K562 (cell line): ENCODE results near the gene RNF103. TPM values are rescaled to one million over a fixed set of nuclear protein-coding genes. Genes with fewer than 3 reads are reported as not detected.

Experiments used
- HDGF ChIP-seq: fragments of 450-650 bp; IDR thresholded peaks from 2 replicates; pipeline ENCODE4 v1.6.1; 2016
- KLF1 ChIP-seq: fragments of 450-650 bp; IDR thresholded peaks from 2 replicates; pipeline ENCODE4 v1.6.1; 2016; ENCODE audit warnings: missing genetic modification characterization, missing compliant biosample characterization
- POLR2AphosphoS2 ChIP-seq: IDR thresholded peaks from 2 replicates; pipeline ENCODE4 v1.6.1; 2012; ENCODE audit warnings: low read length, improper control_type of control experiment
- TEAD1 ChIP-seq, 2 experiments: fragments of 450-650 bp in 1 of 2; sonication (generic) in 1 of 2; formaldehyde crosslinking; IDR thresholded peaks; 2 replicates each; pipeline versions ENCODE4 v1.4.0 to v1.8.0; 2020 to 2022; ENCODE audit warnings: mild to moderate bottlenecking in 2 of 2, missing genetic modification reagents in 1 of 2
- ZBTB9 ChIP-seq: fragments of 450-650 bp; formaldehyde crosslinking; IDR thresholded peaks from 2 replicates; pipeline ENCODE4 v1.4.0; 2020; ENCODE audit warnings: mild to moderate bottlenecking, moderate library complexity
- ZNF274 ChIP-seq: IDR thresholded peaks from 2 replicates; pipeline ENCODE4 v1.6.1; 2011; ENCODE audit warnings: low read depth, mild to moderate bottlenecking, low read length, moderate library complexity, borderline replicate concordance
- polyA plus RNA-seq, 8 experiments: library from polyadenylated mRNA; depleted of rRNA in 4 of 8; stranded (reverse) in 5 of 8; unstranded in 3 of 8; fragments of >200 nt; fragmentation: Nextera tagmentation in 2 of 8; fragmentation: Illumina TruSeq in 1 of 8; extraction: Ambion mirVana in 2 of 8; extraction: Trizol in 1 of 8; gene quantifications; 2 replicates each; pipeline versions ENCODE4 v1.2.1 to v1.2.3, GENCODE V29; 2011 to 2014; ENCODE audit warnings: inconsistent platforms in 1 of 8, missing spikeins in 1 of 8
- total RNA-seq, 7 experiments: library from RNA; depleted of rRNA in 6 of 7; stranded (reverse); fragments of >200 nt in 6 of 7; fragmentation: Illumina TruSeq in 2 of 7; extraction: Trizol in 2 of 7; gene quantifications; 2 replicates each; pipeline versions ENCODE4 v1.2.1 to v1.2.3, GENCODE V29; 2011 to 2021; ENCODE audit warnings: low replicate concordance in 1 of 7
- TF ChIP-seq, protein P1 (sequence below), 2 experiments: fragments of 450-650 bp in 1 of 2; sonication (generic) in 1 of 2; formaldehyde crosslinking; conservative IDR thresholded peaks; 2 replicates each; pipeline versions ENCODE4 v1.4.0 to v1.8.1; 2020 to 2022; ENCODE audit warnings: mild to moderate bottlenecking in 1 of 2, missing genetic modification reagents in 1 of 2
- TF ChIP-seq, protein P2 (sequence below): fragments of 450-650 bp; IDR thresholded peaks from 2 replicates; pipeline ENCODE4 v1.6.1; 2016

The RNF103 gene
- total and polyA plus RNA-seq, 9 of the 15 experiments (the other 6 are each of a cell fraction or from before 2014, with no cell fraction given), result 1.2 to 6.8 (median 4.6) TPM

DNA sequence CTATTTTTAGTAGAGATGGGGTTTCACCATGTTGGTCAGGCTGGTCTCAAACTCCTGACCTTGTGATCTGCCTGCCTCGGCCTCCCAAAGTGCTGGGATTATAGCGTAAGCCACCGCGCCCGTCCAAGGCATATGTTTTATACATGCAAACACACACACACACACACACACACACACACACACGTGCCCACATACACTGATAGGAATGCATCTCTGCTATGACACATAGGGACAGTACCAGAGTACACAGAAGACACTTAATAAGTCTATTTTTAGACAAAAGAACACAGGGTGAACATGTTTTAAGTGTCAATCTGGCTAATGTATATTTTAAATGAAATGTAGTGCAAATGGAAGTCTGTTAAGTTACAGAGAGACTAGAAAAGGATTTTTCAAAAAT lies 10.7 kb upstream of the RNF103 start (continued):
- TF ChIP-seq ZBTB9 (CRISPR knock-in tag) (no peak), ZNF274 (no peak), HDGF (no peak), TEAD1 (CRISPR knock-in tag; IDR thresholded peaks at IDR 0.05) (no peak), POLR2AphosphoS2 (no peak), KLF1 (tag) (no peak)
- TF ChIP-seq, protein P1, sequence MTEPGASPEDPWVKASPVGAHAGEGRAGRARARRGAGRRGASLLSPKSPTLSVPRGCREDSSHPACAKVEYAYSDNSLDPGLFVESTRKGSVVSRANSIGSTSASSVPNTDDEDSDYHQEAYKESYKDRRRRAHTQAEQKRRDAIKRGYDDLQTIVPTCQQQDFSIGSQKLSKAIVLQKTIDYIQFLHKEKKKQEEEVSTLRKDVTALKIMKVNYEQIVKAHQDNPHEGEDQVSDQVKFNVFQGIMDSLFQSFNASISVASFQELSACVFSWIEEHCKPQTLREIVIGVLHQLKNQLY (CRISPR knock-in tag; conservative IDR thresholded peaks at IDR 0.05), result no peak
- TF ChIP-seq, protein P2, sequence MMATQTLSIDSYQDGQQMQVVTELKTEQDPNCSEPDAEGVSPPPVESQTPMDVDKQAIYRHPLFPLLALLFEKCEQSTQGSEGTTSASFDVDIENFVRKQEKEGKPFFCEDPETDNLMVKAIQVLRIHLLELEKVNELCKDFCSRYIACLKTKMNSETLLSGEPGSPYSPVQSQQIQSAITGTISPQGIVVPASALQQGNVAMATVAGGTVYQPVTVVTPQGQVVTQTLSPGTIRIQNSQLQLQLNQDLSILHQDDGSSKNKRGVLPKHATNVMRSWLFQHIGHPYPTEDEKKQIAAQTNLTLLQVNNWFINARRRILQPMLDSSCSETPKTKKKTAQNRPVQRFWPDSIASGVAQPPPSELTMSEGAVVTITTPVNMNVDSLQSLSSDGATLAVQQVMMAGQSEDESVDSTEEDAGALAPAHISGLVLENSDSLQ, result no peak
